GM10847 (cell line): ENCODE results near the gene VAV3.

ENCODE experiments used
- POLR2A ChIP-seq: IDR thresholded peaks from 2 replicates; pipeline ENCODE4 v1.6.1; 2011; ENCODE audit not compliant: insufficient read length; ENCODE audit errors: extremely low read depth

Gene VAV3

GRCh38 chr1:107622535-107622934 lies 342.4 kb downstream of the VAV3 start:
- TF ChIP-seq POLR2A = no peak

GRCh38 chr1:107620753-107621152 lies 344.2 kb downstream of the VAV3 start:
- TF ChIP-seq POLR2A = no peak

- no peak for TF ChIP-seq POLR2A
Measured at GRCh38 chr1:107618539-107618938, 346.4 kb downstream of the VAV3 start.

- no peak for TF ChIP-seq POLR2A
Measured at GRCh38 chr1:107617921-107618320, 347.1 kb downstream of the VAV3 start.

- no peak for TF ChIP-seq POLR2A
Measured at GRCh38 chr1:107617456-107617855, 347.5 kb downstream of the VAV3 start.

GRCh38 chr1:107609808-107610207 lies 355.2 kb downstream of the VAV3 start:
- TF ChIP-seq POLR2A = no peak

- no peak for TF ChIP-seq POLR2A
Measured at GRCh38 chr1:107604825-107605224, 360.2 kb downstream of the VAV3 start.

- TF ChIP-seq POLR2A = no peak
Measured at GRCh38 chr1:107600607-107601160, 364.3 kb downstream of the VAV3 start.

GRCh38 chr1:107599220-107599619 lies 365.8 kb downstream of the VAV3 start:
- TF ChIP-seq POLR2A = no peak

- TF ChIP-seq POLR2A = no peak
Measured at GRCh38 chr1:107597290-107597689, 367.7 kb downstream of the VAV3 start.

GRCh38 chr1:107594536-107594935 lies 370.4 kb downstream of the VAV3 start:
- no peak for TF ChIP-seq POLR2A

GRCh38 chr1:107593501-107594209 lies 371.3 kb downstream of the VAV3 start:
- no peak for TF ChIP-seq POLR2A

- no peak for TF ChIP-seq POLR2A
Measured at GRCh38 chr1:107590900-107591622, 373.9 kb downstream of the VAV3 start.

- TF ChIP-seq POLR2A = no peak
Measured at GRCh38 chr1:107590087-107590486, 374.9 kb downstream of the VAV3 start.

GRCh38 chr1:107588321-107588720 lies 376.7 kb downstream of the VAV3 start:
- no peak for TF ChIP-seq POLR2A

GRCh38 chr1:107575226-107575625 lies 389.8 kb downstream of the VAV3 start:
- TF ChIP-seq POLR2A = no peak
